OCI-M1 (cell line): ENCODE data around the gene PTDSS2.
"Not testable (repeated sequence)": the region's sequence is repeated elsewhere in the genome, so short reads cannot be mapped to it uniquely, and the experiment has no call there.

Experiments
- DNase-seq: peaks from one replicate; lab custom pipeline; 2025; lab: John Stamatoyannopoulos, UW

The PTDSS2 gene

GRCh38 chr11:507727-508515 is 57.8 kb downstream of the PTDSS2 start:
- no peak for DNase-seq

- no peak for DNase-seq
These were observed 58.9 kb downstream of the PTDSS2 start for GRCh38 chr11:508956-509355.

GRCh38 chr11:512761-513595 is 62.9 kb downstream of the PTDSS2 start:
- DNase-seq, result no peak

- no peak for DNase-seq
These were observed 64.5 kb downstream of the PTDSS2 start for GRCh38 chr11:514606-515005.

GRCh38 chr11:515131-515530 is 65.1 kb downstream of the PTDSS2 start:
- DNase-seq, result no peak

GRCh38 chr11:516400-516799 is 66.3 kb downstream of the PTDSS2 start:
- DNase-seq, result no peak

GRCh38 chr11:516918-517685 is 67.0 kb downstream of the PTDSS2 start:
- not testable (repeated sequence) for DNase-seq

- no peak for DNase-seq
These were observed 68.6 kb downstream of the PTDSS2 start for GRCh38 chr11:518463-519202.

GRCh38 chr11:520428-521176 is 70.5 kb downstream of the PTDSS2 start:
- no peak for DNase-seq

- no peak for DNase-seq
These were observed 71.2 kb downstream of the PTDSS2 start for GRCh38 chr11:521177-521688.

- DNase-seq, result no peak
These were observed 76.1 kb downstream of the PTDSS2 start for GRCh38 chr11:526192-526591.

GRCh38 chr11:528166-528814 is 78.2 kb downstream of the PTDSS2 start:
- no peak for DNase-seq

- no peak for DNase-seq
These were observed 79.0 kb downstream of the PTDSS2 start for GRCh38 chr11:528815-529727.

GRCh38 chr11:529728-530411 is 79.8 kb downstream of the PTDSS2 start:
- no peak for DNase-seq

- DNase-seq, result no peak
These were observed 81.1 kb downstream of the PTDSS2 start for GRCh38 chr11:530960-531831.

GRCh38 chr11:531919-532526 is 81.9 kb downstream of the PTDSS2 start:
- no peak for DNase-seq

GRCh38 chr11:532527-532985 is 82.5 kb downstream of the PTDSS2 start:
- DNase-seq, result no peak
